Uterus (tissue), 4 donors: ENCODE measurements around the gene KCND2. TPM values are rescaled to one million over a fixed set of nuclear protein-coding genes. Genes with fewer than 3 reads are reported as not detected.

Source experiments
- DNase-seq, 2 donors: peaks; one replicate each; pipeline ENCODE4 v3.0.0-alpha.2; 2019 to 2020
- H3K27ac ChIP-seq, 2 donors: fragments of 200-600 bp; sonication (generic); 1 replicate in 1 of 2; 2 replicates in 1 of 2; pipeline ENCODE4 v1.5.1; 2016 to 2018
- H3K27me3 ChIP-seq, 2 donors: fragments of 200-600 bp; sonication (generic); one replicate each; pipeline ENCODE4 v1.5.1; 2018 to 2019; ENCODE audit warnings: control low read depth in 1 of 2
- H3K36me3 ChIP-seq, 2 donors: fragments of 200-600 bp; sonication (generic); one replicate each; pipeline ENCODE4 v1.5.1; 2019; ENCODE audit warnings: control low read depth in 1 of 2
- H3K4me1 ChIP-seq, 2 donors: fragments of 200-600 bp; sonication (generic); one replicate each; pipeline ENCODE4 v1.5.1; 2018 to 2019; ENCODE audit warnings: control low read depth in 1 of 2
- H3K4me3 ChIP-seq, 2 donors: fragments of 200-600 bp; sonication (generic); 1 replicate in 1 of 2; 2 replicates in 1 of 2; pipeline ENCODE4 v1.5.1; 2018 to 2019; ENCODE audit warnings: mild to moderate bottlenecking in 1 of 2
- H3K9me3 ChIP-seq, 2 donors: fragments of 200-600 bp; sonication (generic); one replicate each; pipeline ENCODE4 v1.5.1; 2019; ENCODE audit warnings: control low read depth in 1 of 2
- CTCF ChIP-seq, 4 experiments: fragments of 200-600 bp in 2 of 4; fragments of 450-650 bp in 2 of 4; sonication (generic) in 2 of 4; IDR thresholded peaks; one replicate each; pipeline ENCODE4 v1.5.1; 2016 to 2019; ENCODE audit warnings: antibody characterized with exemption in 4 of 4, mild to moderate bottlenecking in 2 of 4, moderate library complexity in 1 of 4
- POLR2A ChIP-seq, 2 donors: fragments of 450-650 bp; IDR thresholded peaks; one replicate each; pipeline ENCODE4 v1.6.1; 2016; ENCODE audit warnings: antibody characterized with exemption in 2 of 2, mild to moderate bottlenecking in 1 of 2, moderate library complexity in 1 of 2
- intact Hi-C: fragments of 100-400 bp; cut with DNase I; formaldehyde crosslinking; loops from one replicate; pipeline ENCODE4 v1.15.1; 2023; ENCODE audit warnings: low total_unique reads
- total RNA-seq, 4 donors: library from RNA; depleted of rRNA in 3 of 4; stranded (reverse); fragments of >200 nt in 3 of 4; gene quantifications; one replicate each; pipeline versions ENCODE4 v1.1.0 to v1.2.4, GENCODE V29; 2014 to 2023
- donor health status: DM: yes; HTN: yes; CAD: no.

The KCND2 gene
- total RNA-seq, 4 donors from 2014 or later, result 0.26 to 6.0 (median 4.5) TPM

- intact Hi-C loops, result no loop called here
- no peaks in the 10 kb centered on the region for H3K9me3 ChIP-seq
- no peak overlapping the region for H3K27ac ChIP-seq
- H3K4me1 ChIP-seq, result no peaks in the 10 kb centered on the region
- no peak overlapping the region for H3K4me3 ChIP-seq
- no peak for DNase-seq
- H3K27me3 ChIP-seq, result no peaks in the 10 kb centered on the region
- TF ChIP-seq CTCF (IDR thresholded peaks at IDR 0.05) (no peak), POLR2A (IDR thresholded peaks at IDR 0.05) (no peak)
- H3K36me3 ChIP-seq, result no peaks in the 10 kb centered on the region
Observed at GRCh38 chr7:120600607-120601006, 327.6 kb downstream of the KCND2 start.

- no peaks in the 10 kb centered on the region for H3K27me3 ChIP-seq
- no peaks in the 10 kb centered on the region for H3K4me1 ChIP-seq
- intact Hi-C loops, result no loop called here
- no peak overlapping the region for H3K4me3 ChIP-seq
- H3K9me3 ChIP-seq, result no peaks in the 10 kb centered on the region
- H3K36me3 ChIP-seq, result no peaks in the 10 kb centered on the region
- TF ChIP-seq POLR2A (IDR thresholded peaks at IDR 0.05), result no peak
- TF ChIP-seq CTCF (IDR thresholded peaks at IDR 0.05), result no peak
- H3K27ac ChIP-seq, result no peak overlapping the region
- DNase-seq, result no peak
Observed at GRCh38 chr7:120603366-120603765, 330.4 kb downstream of the KCND2 start.

GRCh38 chr7:120609136-120609753 lies 336.3 kb downstream of the KCND2 start:
- Histone ChIP-seq H3K4me3 (no peak overlapping the region), H3K36me3 (no peaks in the 10 kb centered on the region), H3K4me1 (no peaks in the 10 kb centered on the region), H3K9me3 (no peaks in the 10 kb centered on the region), H3K27ac (no peak overlapping the region), H3K27me3 (no peaks in the 10 kb centered on the region)
- TF ChIP-seq CTCF (IDR thresholded peaks at IDR 0.05) (no peak), POLR2A (IDR thresholded peaks at IDR 0.05) (no peak)
- intact Hi-C loops, result no loop called here
- DNase-seq, result no peak

- intact Hi-C loops, result no loop called here
- Histone ChIP-seq H3K4me1 (no peaks in the 10 kb centered on the region), H3K4me3 (no peak overlapping the region), H3K36me3 (no peaks in the 10 kb centered on the region), H3K9me3 (no peaks in the 10 kb centered on the region), H3K27me3 (no peaks in the 10 kb centered on the region), H3K27ac (no peak overlapping the region)
- TF ChIP-seq POLR2A (IDR thresholded peaks at IDR 0.05) (no peak), CTCF (IDR thresholded peaks at IDR 0.05) (no peak)
- no peak for DNase-seq
Observed at GRCh38 chr7:120611975-120612374, 339.0 kb downstream of the KCND2 start.

GRCh38 chr7:120615703-120616102 lies 342.7 kb downstream of the KCND2 start:
- Histone ChIP-seq H3K4me3 (no peak overlapping the region), H3K27me3 (no peaks in the 10 kb centered on the region), H3K9me3 (no peaks in the 10 kb centered on the region), H3K4me1 (no peaks in the 10 kb centered on the region), H3K27ac (no peak overlapping the region), H3K36me3 (no peaks in the 10 kb centered on the region)
- intact Hi-C loops, result no loop called here
- TF ChIP-seq CTCF (IDR thresholded peaks at IDR 0.05) (no peak), POLR2A (IDR thresholded peaks at IDR 0.05) (no peak)
- no peak for DNase-seq
